Panc1 (cell line): ENCODE measurements around the gene TAS2R7. TPM values are rescaled to one million over a fixed set of nuclear protein-coding genes. Genes with fewer than 3 reads are reported as not detected.
"Not testable (repeated sequence)": the region's sequence is repeated elsewhere in the genome, so short reads cannot be mapped to it uniquely, and the experiment has no call there.

ENCODE experiments used
- ATAC-seq: fragments of 200-7000 bp; cut with Tn5 transposase; 2 replicates; pipeline ENCODE4 v1.9.1; 2020; ENCODE audit warnings: mild to moderate bottlenecking, moderate library complexity
- BruUV-seq: library from RNA; stranded (reverse); fragments of 400-500 nt; replicated peaks from 2 replicates; lab custom pipeline; 2021; lab: Mats Ljungman, UMichigan
- CTCF ChIA-PET: fragments of 300-600 bp; sonication (Branson Sonifier 250); formaldehyde crosslinking; loops from one replicate; lab custom pipeline; 2022; ENCODE audit warnings: antibody characterized with exemption; lab: Charles Lee
- POLR2A ChIA-PET: fragments of 300-600 bp; sonication (Branson Sonifier 250); formaldehyde crosslinking; loops from one replicate; lab custom pipeline; 2022; ENCODE audit warnings: antibody characterized with exemption; lab: Charles Lee
- DNase-seq: peaks from one replicate; pipeline ENCODE4 v3.0.0-alpha.2; 2010; ENCODE audit warnings: low read depth, low spot score
- H3K27ac ChIP-seq: 2 replicates; pipeline ENCODE4 v1.5.1; 2011; ENCODE audit warnings: mild to moderate bottlenecking, low read length, inconsistent platforms
- H3K27me3 ChIP-seq: fragments of 200-500 bp; sonication (Bioruptor generic); 2 replicates; pipeline ENCODE4 v1.6.0; 2014; ENCODE audit warnings: low read length, inconsistent platforms; ENCODE audit not compliant: control insufficient read depth, insufficient read depth
- H3K36me3 ChIP-seq: fragments of 200-500 bp; sonication (Bioruptor generic); 2 replicates; pipeline ENCODE4 v1.5.1; 2014; ENCODE audit warnings: inconsistent platforms, mild to moderate bottlenecking, low read length, moderate library complexity; ENCODE audit not compliant: control insufficient read depth, insufficient read depth
- H3K4me1 ChIP-seq: 2 replicates; pipeline ENCODE4 v1.5.1; 2011; ENCODE audit warnings: inconsistent platforms, mild to moderate bottlenecking, low read length, moderate library complexity; ENCODE audit not compliant: control insufficient read depth, insufficient read depth
- H3K4me3 ChIP-seq, 2 experiments: 2 replicates each; pipeline ENCODE4 v1.5.1; 2011 to 2012; ENCODE audit warnings: low read depth in 2 of 2, low read length in 2 of 2, mild to moderate bottlenecking in 2 of 2, inconsistent platforms in 1 of 2, moderate library complexity in 1 of 2
- H3K9me3 ChIP-seq: fragments of 200-500 bp; sonication (Bioruptor generic); 2 replicates; pipeline ENCODE4 v1.5.1; 2014; ENCODE audit warnings: low read depth, mild to moderate bottlenecking, inconsistent platforms, low read length, moderate library complexity; ENCODE audit not compliant: control insufficient read depth, insufficient read depth
- POLR2AphosphoS5 ChIP-seq: IDR thresholded peaks from 2 replicates; pipeline ENCODE4 v1.6.1; 2012; ENCODE audit warnings: mild to moderate bottlenecking, low read depth, low read length, moderate library complexity
- SIN3A ChIP-seq: IDR thresholded peaks from 2 replicates; pipeline ENCODE4 v1.6.1; 2012; ENCODE audit warnings: low read depth, mild to moderate bottlenecking, low read length, moderate library complexity, borderline replicate concordance; ENCODE audit not compliant: insufficient read depth
- TCF7L2 ChIP-seq: IDR thresholded peaks from 2 replicates; pipeline ENCODE4 v1.6.1; 2011; ENCODE audit warnings: mild to moderate bottlenecking, low read depth, low read length, inconsistent platforms
- in situ Hi-C: cut with HindIII; loops from 2 replicates; pipeline ENCODE4 v1.10.0; 2016; ENCODE audit warnings: low sequenced_read_pairs, low pct_unique_long_range_greater_than_20kb
- intact Hi-C: fragments of 100-400 bp; cut with micrococcal nuclease; formaldehyde crosslinking; loops from one replicate; pipeline ENCODE4 v1.10.0; 2022; ENCODE audit not compliant: unreplicated experiment
- total RNA-seq: library from RNA; stranded (reverse); gene quantifications from one replicate; pipeline ENCODE4 v1.2.1, GENCODE V29; 2021; ENCODE audit not compliant: unreplicated experiment
- TF ChIP-seq, protein P1 (sequence below): fragments of 450-650 bp; IDR thresholded peaks from 2 replicates; pipeline ENCODE4 v1.5.1; 2017; ENCODE audit warnings: mild to moderate bottlenecking
- TF ChIP-seq, protein P2 (sequence below), 2 experiments: IDR thresholded peaks; 2 replicates each; pipeline ENCODE4 v1.6.1; 2011 to 2012; ENCODE audit warnings: low read depth in 2 of 2, control low read depth in 1 of 2, low read length in 1 of 2, mild to moderate bottlenecking in 1 of 2, moderate library complexity in 1 of 2; ENCODE audit not compliant: insufficient read depth in 1 of 2

TAS2R7 gene
- total RNA-seq, 1 experiment from 2014 or later: not detected

DNA sequence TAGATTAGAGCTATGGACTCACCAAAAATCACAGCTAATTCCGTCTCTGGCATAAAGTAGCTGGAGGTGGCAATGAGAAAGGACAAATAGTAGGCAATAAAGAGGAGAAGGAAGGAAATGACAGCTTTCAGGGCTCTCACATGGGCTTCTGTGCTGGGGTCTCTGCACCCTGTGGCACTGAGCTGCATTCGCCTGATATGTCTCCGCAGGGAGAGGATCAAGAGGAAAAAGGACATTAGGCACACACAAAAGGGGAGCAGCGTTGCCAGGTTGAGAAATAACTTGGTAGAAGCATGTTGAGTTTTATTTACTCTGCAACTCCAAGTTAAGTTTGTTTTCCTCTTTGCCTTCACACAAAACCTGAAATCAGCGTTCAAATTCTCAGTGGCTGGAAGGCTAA, 686 bp downstream of the TAS2R7 start:
- no peaks in the 10 kb centered on the region for H3K36me3 ChIP-seq
- no TSS peak for BruUV-seq
- DNase-seq: no peak
- no peaks in the 10 kb centered on the region for H3K4me1 ChIP-seq
- H3K27ac ChIP-seq: no peak overlapping the region
- no peaks in the 10 kb centered on the region for H3K9me3 ChIP-seq
- H3K27me3 ChIP-seq: no peaks in the 10 kb centered on the region; the same call in 1 of the 2 replicates
- ChIA-PET POLR2A (no interaction called here), CTCF (no interaction called here)
- in situ Hi-C loops (no loop called here), intact Hi-C loops (no loop called here)
- H3K4me3 ChIP-seq: no peak overlapping the region
- TF ChIP-seq, protein P1, sequence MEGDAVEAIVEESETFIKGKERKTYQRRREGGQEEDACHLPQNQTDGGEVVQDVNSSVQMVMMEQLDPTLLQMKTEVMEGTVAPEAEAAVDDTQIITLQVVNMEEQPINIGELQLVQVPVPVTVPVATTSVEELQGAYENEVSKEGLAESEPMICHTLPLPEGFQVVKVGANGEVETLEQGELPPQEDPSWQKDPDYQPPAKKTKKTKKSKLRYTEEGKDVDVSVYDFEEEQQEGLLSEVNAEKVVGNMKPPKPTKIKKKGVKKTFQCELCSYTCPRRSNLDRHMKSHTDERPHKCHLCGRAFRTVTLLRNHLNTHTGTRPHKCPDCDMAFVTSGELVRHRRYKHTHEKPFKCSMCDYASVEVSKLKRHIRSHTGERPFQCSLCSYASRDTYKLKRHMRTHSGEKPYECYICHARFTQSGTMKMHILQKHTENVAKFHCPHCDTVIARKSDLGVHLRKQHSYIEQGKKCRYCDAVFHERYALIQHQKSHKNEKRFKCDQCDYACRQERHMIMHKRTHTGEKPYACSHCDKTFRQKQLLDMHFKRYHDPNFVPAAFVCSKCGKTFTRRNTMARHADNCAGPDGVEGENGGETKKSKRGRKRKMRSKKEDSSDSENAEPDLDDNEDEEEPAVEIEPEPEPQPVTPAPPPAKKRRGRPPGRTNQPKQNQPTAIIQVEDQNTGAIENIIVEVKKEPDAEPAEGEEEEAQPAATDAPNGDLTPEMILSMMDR: no peak
- no peak for TF ChIP-seq POLR2AphosphoS5
- no peak for TF ChIP-seq SIN3A
- no peak for TF ChIP-seq TCF7L2
- TF ChIP-seq, protein P2, sequence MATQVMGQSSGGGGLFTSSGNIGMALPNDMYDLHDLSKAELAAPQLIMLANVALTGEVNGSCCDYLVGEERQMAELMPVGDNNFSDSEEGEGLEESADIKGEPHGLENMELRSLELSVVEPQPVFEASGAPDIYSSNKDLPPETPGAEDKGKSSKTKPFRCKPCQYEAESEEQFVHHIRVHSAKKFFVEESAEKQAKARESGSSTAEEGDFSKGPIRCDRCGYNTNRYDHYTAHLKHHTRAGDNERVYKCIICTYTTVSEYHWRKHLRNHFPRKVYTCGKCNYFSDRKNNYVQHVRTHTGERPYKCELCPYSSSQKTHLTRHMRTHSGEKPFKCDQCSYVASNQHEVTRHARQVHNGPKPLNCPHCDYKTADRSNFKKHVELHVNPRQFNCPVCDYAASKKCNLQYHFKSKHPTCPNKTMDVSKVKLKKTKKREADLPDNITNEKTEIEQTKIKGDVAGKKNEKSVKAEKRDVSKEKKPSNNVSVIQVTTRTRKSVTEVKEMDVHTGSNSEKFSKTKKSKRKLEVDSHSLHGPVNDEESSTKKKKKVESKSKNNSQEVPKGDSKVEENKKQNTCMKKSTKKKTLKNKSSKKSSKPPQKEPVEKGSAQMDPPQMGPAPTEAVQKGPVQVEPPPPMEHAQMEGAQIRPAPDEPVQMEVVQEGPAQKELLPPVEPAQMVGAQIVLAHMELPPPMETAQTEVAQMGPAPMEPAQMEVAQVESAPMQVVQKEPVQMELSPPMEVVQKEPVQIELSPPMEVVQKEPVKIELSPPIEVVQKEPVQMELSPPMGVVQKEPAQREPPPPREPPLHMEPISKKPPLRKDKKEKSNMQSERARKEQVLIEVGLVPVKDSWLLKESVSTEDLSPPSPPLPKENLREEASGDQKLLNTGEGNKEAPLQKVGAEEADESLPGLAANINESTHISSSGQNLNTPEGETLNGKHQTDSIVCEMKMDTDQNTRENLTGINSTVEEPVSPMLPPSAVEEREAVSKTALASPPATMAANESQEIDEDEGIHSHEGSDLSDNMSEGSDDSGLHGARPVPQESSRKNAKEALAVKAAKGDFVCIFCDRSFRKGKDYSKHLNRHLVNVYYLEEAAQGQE (IDR thresholded peaks at IDR 0.05; ENCODE audit: insufficient read depth in 1 of 2, low read depth in 2 of 2, low read length in 1 of 2): no peak
- ATAC-seq: no peak

DNA sequence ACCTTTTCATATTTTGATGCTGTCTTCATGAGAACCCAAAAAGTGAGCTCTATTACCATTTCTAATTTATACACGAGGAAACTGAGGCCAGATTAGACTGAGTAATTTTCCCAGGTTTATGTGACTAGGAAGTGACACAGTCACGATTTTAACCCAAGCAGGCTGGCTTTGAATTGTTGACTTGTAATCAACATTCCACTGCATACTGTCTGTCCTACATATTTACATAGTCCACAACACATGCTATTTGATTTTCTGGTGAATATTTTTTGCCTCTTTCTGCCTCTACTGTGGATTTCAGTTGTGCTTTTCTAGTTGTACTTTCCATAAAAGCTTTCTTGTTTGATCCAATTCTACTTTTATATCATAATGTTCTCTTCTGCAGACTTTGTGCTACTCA, 8.2 kb downstream of the TAS2R7 start:
- Histone ChIP-seq H3K36me3 (no peaks in the 10 kb centered on the region), H3K4me3 (no peak overlapping the region), H3K9me3 (no peaks in the 10 kb centered on the region), H3K27ac (no peak overlapping the region), H3K27me3 (no peaks in the 10 kb centered on the region; the same call in 1 of the 2 replicates), H3K4me1 (no peaks in the 10 kb centered on the region)
- DNase-seq: no peak
- intact Hi-C loops (no loop called here), in situ Hi-C loops (no loop called here)
- POLR2A ChIA-PET: no interaction called here
- CTCF ChIA-PET: no interaction called here
- no TSS peak for BruUV-seq
- no peak for ATAC-seq
- TF ChIP-seq POLR2AphosphoS5 (no peak), SIN3A (no peak), TCF7L2 (no peak)
- TF ChIP-seq, protein P1: no peak
- TF ChIP-seq, protein P2 (IDR thresholded peaks at IDR 0.05; ENCODE audit: insufficient read depth in 1 of 2, low read depth in 2 of 2, low read length in 1 of 2): no peak

DNA sequence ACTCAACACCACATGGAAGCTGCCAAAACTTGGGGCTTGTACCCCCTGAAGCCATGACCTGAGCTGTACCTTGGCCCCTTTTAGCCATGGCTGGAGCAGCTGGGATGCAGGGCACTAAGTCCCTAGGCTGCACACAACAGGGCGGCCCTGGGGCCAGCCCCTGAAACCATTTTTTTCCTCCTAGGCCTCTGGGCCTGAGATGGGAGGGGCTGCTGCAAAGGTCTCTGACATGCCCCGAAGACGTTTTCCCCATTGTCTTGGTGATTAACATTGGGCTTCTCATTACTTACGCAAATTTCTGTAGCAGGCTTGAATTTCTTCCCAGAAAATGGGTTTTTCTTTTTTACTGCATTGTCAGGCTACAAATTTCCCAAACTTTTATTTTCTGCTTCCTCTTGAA, 10.7 kb downstream of the TAS2R7 start:
- H3K4me3 ChIP-seq, H3K36me3 ChIP-seq, POLR2A ChIA-PET, DNase-seq, CTCF ChIA-PET, ATAC-seq, H3K27ac ChIP-seq, H3K9me3 ChIP-seq, H3K27me3 ChIP-seq, intact Hi-C loops, in situ Hi-C loops, BruUV-seq, H3K4me1 ChIP-seq: not testable (repeated sequence)
